ENCODE results near the gene NUFIP2. TPM values are rescaled to one million over a fixed set of nuclear protein-coding genes. Genes with fewer than 3 reads are reported as not detected.

The NUFIP2 gene
- total and polyA plus RNA-seq, 2 donors (not counting 3 experiments of a cell fraction or from before 2014, with no cell fraction given), result 27.2 to 51.1 TPM

- no TSS peak for BruUV-seq (replicated peaks)
- dilution Hi-C loops (cut with MboI; ENCODE audit: extremely low pct_ligation_motif_present, low sequenced_read_pairs), result no loop called here
- H3K4me1 ChIP-seq (ENCODE audit: control insufficient read depth, extremely low read depth, insufficient read depth, low read length), result no peaks in the 10 kb centered on the region
These were observed 32.3 kb upstream of the NUFIP2 start for GRCh38 chr17:29326023-29326813.

More at GRCh38 chr17:29326023-29326813, 32.3 kb upstream of the NUFIP2 start:
- no peak for FAIRE-seq
- POLR2A ChIA-PET, result no interaction called here
- H3K79me2 ChIP-seq (ENCODE audit: control insufficient read depth, insufficient read depth, low read length), result no peaks in the 10 kb centered on the region
- H3K36me3 ChIP-seq (ENCODE audit: control insufficient read depth in 2 of 2, extremely low read depth in 1 of 2, insufficient read depth in 2 of 2, low read length in 2 of 2), result no peaks in the 10 kb centered on the region
- no peaks in the 10 kb centered on the region for H3K9me3 ChIP-seq (replicated peaks; ENCODE audit: control insufficient read depth, insufficient read depth, low read length)
- H3K27ac ChIP-seq (ENCODE audit: insufficient read depth, low read depth, low read length), result no peak overlapping the region
- no peak for DNase-seq (ENCODE audit: low read depth, low spot score)
- H2AFZ ChIP-seq (ENCODE audit: low read depth, low read length), result no peak overlapping the region
- intact Hi-C loops (cut with micrococcal nuclease), result no loop called here
- H4K20me1 ChIP-seq (replicated peaks; ENCODE audit: control insufficient read depth, extremely low read depth, insufficient read depth, low read length), result no peaks in the 10 kb centered on the region
- H3K9me1 ChIP-seq (replicated peaks; ENCODE audit: control insufficient read depth, extremely low read depth, insufficient read depth, low read length), result no peaks in the 10 kb centered on the region
- TF ChIP-seq POLR2A (IDR thresholded peaks at IDR 0.05; ENCODE audit: low read depth, low read length) (no peak), GATA2 (IDR thresholded peaks at IDR 0.05; ENCODE audit: insufficient read depth, insufficient read length, low read depth, low read length) (no peak), EZH2 (IDR thresholded peaks at IDR 0.05; ENCODE audit: borderline replicate concordance, low read depth, low read length, severe bottlenecking) (no peak), MAX (IDR thresholded peaks at IDR 0.05; ENCODE audit: insufficient read depth, insufficient read length) (no peak), MYC (IDR thresholded peaks at IDR 0.05; ENCODE audit: low read depth, low read length) (no peak), FOS (IDR thresholded peaks at IDR 0.05; ENCODE audit: borderline replicate concordance, insufficient read depth, low read length) (no peak), POLR2AphosphoS5 (IDR thresholded peaks at IDR 0.05; ENCODE audit: insufficient read depth, low read depth, low read length) (no peak), JUN (IDR thresholded peaks at IDR 0.05; ENCODE audit: borderline replicate concordance, insufficient read depth, insufficient read length, low read depth) (no peak)
- TF ChIP-seq, protein P1, sequence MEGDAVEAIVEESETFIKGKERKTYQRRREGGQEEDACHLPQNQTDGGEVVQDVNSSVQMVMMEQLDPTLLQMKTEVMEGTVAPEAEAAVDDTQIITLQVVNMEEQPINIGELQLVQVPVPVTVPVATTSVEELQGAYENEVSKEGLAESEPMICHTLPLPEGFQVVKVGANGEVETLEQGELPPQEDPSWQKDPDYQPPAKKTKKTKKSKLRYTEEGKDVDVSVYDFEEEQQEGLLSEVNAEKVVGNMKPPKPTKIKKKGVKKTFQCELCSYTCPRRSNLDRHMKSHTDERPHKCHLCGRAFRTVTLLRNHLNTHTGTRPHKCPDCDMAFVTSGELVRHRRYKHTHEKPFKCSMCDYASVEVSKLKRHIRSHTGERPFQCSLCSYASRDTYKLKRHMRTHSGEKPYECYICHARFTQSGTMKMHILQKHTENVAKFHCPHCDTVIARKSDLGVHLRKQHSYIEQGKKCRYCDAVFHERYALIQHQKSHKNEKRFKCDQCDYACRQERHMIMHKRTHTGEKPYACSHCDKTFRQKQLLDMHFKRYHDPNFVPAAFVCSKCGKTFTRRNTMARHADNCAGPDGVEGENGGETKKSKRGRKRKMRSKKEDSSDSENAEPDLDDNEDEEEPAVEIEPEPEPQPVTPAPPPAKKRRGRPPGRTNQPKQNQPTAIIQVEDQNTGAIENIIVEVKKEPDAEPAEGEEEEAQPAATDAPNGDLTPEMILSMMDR (IDR thresholded peaks at IDR 0.05; ENCODE audit: extremely low read depth in 1 of 2, insufficient read depth in 1 of 2, low read depth in 1 of 2, low read length in 2 of 2), result no peak
- H3K27me3 ChIP-seq (ENCODE audit: control insufficient read depth in 2 of 2, insufficient read depth in 2 of 2, low read length in 2 of 2), result peaks cover 1 to 2% of the 10 kb centered on the region in 2 experiments
- no peak overlapping the region for H3K9ac ChIP-seq (replicated peaks; ENCODE audit: extremely low read depth, insufficient read depth, low read length)
- no peak overlapping the region for H3K4me2 ChIP-seq (ENCODE audit: insufficient read depth, low read length)
- no peak overlapping the region for H3K4me3 ChIP-seq (replicated peaks in 1 of 3; ENCODE audit: insufficient read depth in 1 of 3, low read depth in 1 of 3, low read length in 3 of 3)
- CTCF ChIA-PET, result interaction anchor here (1.3 to 1.6 kb wide), 2 partner anchors 44 kb away, joined by 4 to 5 read pairs; no protein-coding TSS in a partner anchor
